NCI-H1930 (cell line): ENCODE measurements around the gene PATL2.
"Not testable (repeated sequence)": the region's sequence is repeated elsewhere in the genome, so short reads cannot be mapped to it uniquely, and the experiment has no call there.

Experiments
- DNase-seq, 2 experiments: peaks; one replicate each; lab custom pipeline; 2025; lab: John Stamatoyannopoulos, UW

Gene PATL2

DNA sequence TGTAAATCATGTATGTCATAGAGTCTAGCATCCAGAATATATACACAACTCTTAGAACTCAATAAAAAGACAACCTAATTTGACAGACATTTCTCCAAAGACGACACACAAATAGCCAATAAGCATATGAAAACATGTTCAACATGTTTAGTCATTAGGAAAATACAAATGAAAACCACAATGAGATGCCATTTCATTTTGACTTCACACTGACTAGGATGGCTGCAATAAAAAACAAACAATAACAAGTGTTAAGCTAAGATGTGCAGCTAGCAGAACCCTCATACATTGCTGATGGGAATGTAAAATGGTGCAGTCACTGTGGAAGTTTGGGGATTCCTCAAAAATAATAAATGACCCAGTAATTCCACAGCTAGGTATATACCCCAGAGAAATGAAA, 64.1 kb downstream of the PATL2 start:
- no peak for DNase-seq

DNA sequence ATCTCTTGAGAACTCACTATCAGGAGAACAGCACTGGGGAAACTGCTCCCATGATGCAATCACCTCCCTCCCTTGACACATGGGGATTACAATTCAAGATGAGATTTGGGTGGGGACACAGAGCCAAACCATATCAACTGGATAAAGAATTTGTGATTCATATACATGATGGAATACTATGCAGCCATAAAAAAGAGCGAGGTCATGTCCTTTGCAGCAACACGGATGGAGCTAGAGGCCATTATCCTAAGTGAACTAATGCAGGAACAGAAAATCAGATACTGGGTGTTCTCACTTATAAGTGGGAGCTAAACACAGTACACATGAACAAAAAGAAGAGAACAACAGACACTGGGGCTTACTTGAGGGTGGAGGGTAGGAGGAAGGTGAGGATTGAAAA, 64.7 kb downstream of the PATL2 start:
- DNase-seq: no peak

DNA sequence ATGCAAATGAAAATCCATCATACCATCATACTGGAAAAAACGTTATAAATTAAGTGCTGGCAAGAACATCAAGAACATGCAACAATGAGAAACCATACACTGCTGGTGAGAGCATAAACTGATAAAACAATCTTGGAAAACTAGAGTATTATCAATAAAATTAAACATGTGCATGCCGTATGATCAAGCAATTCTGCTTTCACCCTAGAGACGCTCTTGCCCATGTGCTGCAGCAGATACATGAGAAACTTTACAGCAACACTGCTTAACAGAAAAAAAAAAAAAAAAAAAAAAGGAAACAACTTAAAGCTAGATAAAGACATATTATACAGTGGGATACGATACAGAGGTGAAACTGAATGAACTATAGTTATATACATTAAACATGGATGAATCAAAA, 69.5 kb downstream of the PATL2 start:
- DNase-seq: no peak

GRCh38 chr15:44636976-44637375, 74.1 kb downstream of the PATL2 start:
- no peak for DNase-seq

DNA sequence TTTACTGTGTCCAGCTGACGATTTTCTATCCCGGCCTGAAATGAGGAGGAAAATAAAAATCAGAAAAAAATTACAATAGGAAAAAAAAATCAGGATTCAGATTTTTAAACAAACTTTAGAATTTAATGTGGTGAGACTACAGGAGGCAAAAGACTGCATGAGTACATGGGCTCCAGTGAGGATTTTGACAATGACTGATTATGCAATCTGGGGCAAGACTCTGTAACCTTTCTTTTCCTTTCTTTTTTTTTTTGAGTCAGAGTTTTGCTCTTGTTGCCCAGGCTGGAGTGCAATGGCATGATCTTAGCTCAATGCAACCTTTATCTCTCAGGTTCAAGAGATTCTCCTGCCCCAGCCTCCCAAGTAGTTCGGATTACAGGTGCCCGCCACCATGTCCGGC, 77.5 kb downstream of the PATL2 start:
- DNase-seq: no peak

GRCh38 chr15:44625286-44625685, 85.8 kb downstream of the PATL2 start:
- not testable (repeated sequence) for DNase-seq

DNA sequence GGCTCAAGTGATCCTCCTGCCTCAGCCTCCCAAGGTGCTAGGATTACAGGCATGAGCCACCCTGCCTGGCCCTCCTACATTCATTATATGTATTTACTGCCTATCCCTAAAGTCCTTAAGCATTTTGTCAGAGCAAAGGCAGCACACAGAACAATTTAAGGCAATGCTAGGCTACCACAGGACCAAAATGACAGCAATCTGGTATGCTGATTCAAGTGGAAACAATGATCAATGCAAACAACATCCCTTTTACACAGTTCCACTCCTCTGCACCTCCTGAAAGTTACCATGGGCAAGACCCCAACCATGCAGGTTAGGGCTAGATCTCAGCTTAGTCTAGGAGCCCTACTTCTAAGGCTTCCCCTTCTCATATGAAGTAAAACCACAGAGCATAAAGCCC, 87.9 kb downstream of the PATL2 start:
- no peak for DNase-seq

DNA sequence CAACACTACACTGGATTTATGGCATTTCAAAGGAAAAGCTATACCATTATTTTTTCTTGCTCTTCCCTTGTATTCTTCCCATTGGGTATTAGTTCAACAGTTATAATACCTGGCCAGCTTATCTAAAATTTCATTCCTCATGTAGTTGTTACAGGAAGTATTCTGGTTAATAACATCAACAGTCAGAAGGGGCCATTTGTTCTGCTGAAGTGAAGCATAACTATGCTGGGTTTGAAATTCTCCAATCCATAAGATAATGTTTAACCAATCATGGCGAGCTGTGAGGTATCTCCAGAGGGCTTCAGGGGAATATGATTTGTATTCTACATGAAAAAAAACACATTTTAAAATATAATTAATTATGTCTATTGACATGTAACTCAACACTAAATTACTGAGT, 91.0 kb downstream of the PATL2 start:
- DNase-seq: no peak

- no peak for DNase-seq
These were observed 94.1 kb downstream of the PATL2 start for GRCh38 chr15:44616974-44617373.
